ENCODE data around the gene PALLD.

PALLD gene

GRCh38 chr4:168652755-168653154, 155.9 kb downstream of the PALLD start:
- no peak for DNase-seq

- peak; percentile 61 for DNase-seq
These were observed 157.4 kb downstream of the PALLD start for GRCh38 chr4:168654104-168654847.

GRCh38 chr4:168654848-168655174, 158.0 kb downstream of the PALLD start:
- no peak for DNase-seq

GRCh38 chr4:168655182-168655581, 158.3 kb downstream of the PALLD start:
- DNase-seq, result no peak

- DNase-seq, result peak; percentile 76
These were observed 159.3 kb downstream of the PALLD start for GRCh38 chr4:168656055-168656660.

GRCh38 chr4:168656946-168657473, 160.2 kb downstream of the PALLD start:
- DNase-seq, result no peak

GRCh38 chr4:168658751-168659150, 161.9 kb downstream of the PALLD start:
- no peak for DNase-seq

- no peak for DNase-seq
These were observed 163.1 kb downstream of the PALLD start for GRCh38 chr4:168659741-168660465.

- DNase-seq, result no peak
These were observed 165.6 kb downstream of the PALLD start for GRCh38 chr4:168662297-168662984.

GRCh38 chr4:168664242-168664891, 167.5 kb downstream of the PALLD start:
- no peak for DNase-seq

GRCh38 chr4:168666531-168666930, 169.7 kb downstream of the PALLD start:
- DNase-seq, result no peak

- no peak for DNase-seq
These were observed 170.5 kb downstream of the PALLD start for GRCh38 chr4:168667376-168667775.

GRCh38 chr4:168667921-168668320, 171.1 kb downstream of the PALLD start:
- no peak for DNase-seq

GRCh38 chr4:168673476-168673875, 176.6 kb downstream of the PALLD start:
- no peak for DNase-seq

GRCh38 chr4:168674077-168674747, 177.4 kb downstream of the PALLD start:
- DNase-seq, result no peak

- DNase-seq, result no peak
These were observed 178.0 kb downstream of the PALLD start for GRCh38 chr4:168674866-168675265.

GRCh38 chr4:168677063-168677462, 180.2 kb downstream of the PALLD start:
- peak; percentile 74 for DNase-seq

- DNase-seq, result no peak
These were observed 181.0 kb downstream of the PALLD start for GRCh38 chr4:168677879-168678278.

GRCh38 chr4:168678751-168679366, 182.0 kb downstream of the PALLD start:
- DNase-seq, result no peak

GRCh38 chr4:168679397-168679796, 182.5 kb downstream of the PALLD start:
- no peak for DNase-seq

- DNase-seq, result no peak
These were observed 183.0 kb downstream of the PALLD start for GRCh38 chr4:168679819-168680218.
